Gastroesophageal sphincter (tissue), 3 donors: ENCODE data around the gene CENPB.
A peak's percentile ranks its signal among the peaks of the same experiment; 100 is the strongest.

Experiments used
- POLR2A ChIP-seq, 2 donors: fragments of 450-650 bp; IDR thresholded peaks; one replicate each; pipeline ENCODE4 v1.6.1; 2017; ENCODE audit warnings: antibody characterized with exemption in 2 of 2, mild to moderate bottlenecking in 2 of 2, moderate library complexity in 1 of 2
- TF ChIP-seq, protein P1 (sequence below), 4 experiments: fragments of 200-600 bp in 2 of 4; fragments of 450-650 bp in 2 of 4; sonication (generic) in 1 of 4; IDR thresholded peaks; one replicate each; pipeline ENCODE4 v1.5.1; 2017 to 2019; ENCODE audit warnings: antibody characterized with exemption in 4 of 4, mild to moderate bottlenecking in 2 of 4, moderate library complexity in 2 of 4

DNA sequence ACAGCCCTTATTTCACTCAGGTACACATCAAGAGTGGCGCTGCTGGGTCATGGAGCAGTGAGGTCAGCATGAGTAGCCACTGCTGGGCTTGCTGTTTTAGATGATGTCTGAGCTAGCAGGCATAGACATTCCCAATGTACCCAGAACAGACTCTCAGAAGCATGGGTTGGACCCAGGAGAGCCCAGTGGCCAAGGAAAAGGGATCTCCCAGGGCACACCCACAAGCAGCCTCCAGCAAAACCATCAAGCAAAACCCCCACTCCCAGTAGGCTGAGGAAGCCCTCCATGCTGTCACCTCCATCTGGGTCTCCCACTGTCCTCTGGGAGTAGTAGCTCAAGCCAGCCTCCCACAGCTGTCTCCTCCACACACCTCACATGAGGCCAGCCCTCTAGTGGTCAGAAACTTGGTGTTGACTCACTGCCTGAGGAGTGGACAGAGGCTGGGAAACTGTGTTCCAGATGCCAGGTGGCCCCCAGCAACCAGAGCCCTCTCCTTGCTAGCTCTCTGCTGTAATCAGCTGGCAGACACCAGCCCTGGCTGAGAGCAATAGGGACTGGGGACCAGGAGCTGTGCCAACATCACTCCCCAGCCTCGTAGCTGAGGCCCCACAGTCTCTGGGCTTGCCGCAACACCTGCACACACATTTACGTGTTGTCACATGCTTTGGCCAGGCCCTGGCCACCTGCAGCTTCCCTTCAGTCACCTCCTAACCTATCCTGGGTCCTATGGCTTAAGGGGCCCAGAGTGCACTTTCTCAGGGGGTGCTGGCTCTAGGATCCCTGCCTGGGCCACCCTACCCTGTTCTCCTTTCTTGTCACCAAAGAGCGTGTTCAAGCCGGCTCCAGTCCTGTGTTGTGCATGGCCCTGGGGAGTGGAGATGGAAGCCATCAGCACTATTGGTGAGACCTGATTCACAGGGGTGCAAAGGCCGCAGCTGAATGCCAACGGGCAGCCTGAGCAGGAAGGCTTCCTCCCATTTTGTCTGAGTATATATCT lies 31.9 kb upstream of the CENPB start:
- TF ChIP-seq, protein P1, sequence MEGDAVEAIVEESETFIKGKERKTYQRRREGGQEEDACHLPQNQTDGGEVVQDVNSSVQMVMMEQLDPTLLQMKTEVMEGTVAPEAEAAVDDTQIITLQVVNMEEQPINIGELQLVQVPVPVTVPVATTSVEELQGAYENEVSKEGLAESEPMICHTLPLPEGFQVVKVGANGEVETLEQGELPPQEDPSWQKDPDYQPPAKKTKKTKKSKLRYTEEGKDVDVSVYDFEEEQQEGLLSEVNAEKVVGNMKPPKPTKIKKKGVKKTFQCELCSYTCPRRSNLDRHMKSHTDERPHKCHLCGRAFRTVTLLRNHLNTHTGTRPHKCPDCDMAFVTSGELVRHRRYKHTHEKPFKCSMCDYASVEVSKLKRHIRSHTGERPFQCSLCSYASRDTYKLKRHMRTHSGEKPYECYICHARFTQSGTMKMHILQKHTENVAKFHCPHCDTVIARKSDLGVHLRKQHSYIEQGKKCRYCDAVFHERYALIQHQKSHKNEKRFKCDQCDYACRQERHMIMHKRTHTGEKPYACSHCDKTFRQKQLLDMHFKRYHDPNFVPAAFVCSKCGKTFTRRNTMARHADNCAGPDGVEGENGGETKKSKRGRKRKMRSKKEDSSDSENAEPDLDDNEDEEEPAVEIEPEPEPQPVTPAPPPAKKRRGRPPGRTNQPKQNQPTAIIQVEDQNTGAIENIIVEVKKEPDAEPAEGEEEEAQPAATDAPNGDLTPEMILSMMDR (IDR thresholded peaks at IDR 0.05) = peak in 3 of 4 experiments; percentile 64 to 76 (median 71)
- TF ChIP-seq POLR2A (IDR thresholded peaks at IDR 0.05) = no peak
